Measurements from ENCODE around the gene PCDH8.

PCDH8 gene

DNA sequence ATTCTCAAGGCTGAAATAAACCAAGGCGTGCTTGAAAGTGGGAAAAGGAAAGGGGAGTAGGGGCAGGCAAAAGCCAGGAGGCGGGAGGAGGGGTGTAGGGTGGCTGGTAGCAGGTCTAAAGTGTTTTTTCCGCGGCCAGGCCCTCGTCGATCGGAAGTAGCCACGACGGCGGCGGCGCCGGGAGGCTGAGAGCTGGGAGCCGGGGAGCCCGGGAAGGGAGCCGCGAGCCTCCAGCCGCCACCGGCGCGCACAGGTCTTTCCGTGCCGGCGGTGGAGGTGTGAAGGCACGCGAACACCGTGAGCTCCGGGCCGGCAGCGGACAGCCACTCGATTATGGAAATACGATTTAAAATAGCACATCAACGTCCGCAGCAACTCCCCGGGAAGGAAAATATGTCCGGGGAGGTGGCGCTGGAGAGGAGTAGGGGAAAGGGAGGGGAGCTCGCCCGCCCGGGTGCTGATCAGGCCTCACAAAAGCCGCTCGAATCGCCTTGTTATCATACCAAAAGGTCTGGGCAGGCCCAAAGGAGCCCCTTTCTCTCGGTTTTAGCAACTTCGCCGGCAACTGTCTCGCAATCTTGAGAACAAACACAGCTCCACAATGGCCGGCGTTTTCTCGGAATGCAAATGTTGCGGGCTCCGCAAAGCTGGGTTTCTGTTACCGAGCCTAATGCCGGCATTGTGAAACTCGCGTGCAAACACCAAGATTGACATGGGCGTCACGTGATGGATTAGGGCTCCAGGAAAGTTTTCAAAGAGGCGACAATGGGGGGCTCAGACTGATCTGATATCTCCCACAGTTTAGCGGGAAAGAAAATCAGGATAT is 2.9 kb upstream of the PCDH8 start:
- no peak for DNase-seq (ENCODE audit: low read depth)

DNA sequence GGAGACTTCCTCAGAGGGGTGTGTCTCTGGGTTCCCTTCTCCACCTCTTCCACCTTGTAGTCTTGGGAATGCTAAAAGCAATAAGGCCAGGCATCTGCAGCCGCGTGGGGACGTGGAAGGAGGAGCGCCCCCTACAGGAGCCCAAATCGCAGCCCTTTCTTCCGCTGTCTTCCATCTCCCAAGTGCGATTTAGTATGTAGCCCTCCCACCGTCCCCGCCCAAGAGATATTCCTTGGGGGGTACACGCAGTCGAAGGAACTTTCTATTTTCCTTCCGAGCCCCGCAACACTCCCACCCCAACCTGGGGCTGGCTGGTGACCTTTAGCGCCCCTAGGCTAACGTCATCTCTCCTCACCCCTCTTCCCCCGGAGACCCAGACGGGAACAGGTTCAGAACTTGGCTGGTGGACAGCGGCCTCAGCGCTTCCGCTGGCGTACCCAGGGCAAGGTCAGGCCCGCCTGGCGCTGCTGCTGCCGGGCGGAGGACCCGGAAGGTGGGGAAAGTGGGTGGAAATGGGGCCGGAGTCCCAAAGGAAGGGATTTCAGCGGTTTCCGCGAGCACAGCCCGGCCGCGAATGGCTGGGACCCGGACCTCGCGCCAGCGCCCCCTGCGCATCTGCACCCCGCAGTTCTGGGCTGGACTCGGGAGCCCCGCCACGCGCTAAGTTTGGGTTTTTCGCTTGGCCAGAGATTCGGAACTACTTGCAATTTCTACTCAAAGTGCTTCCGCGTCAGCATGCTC is 2.1 kb upstream of the PCDH8 start:
- no peak for DNase-seq (ENCODE audit: low read depth)

DNA sequence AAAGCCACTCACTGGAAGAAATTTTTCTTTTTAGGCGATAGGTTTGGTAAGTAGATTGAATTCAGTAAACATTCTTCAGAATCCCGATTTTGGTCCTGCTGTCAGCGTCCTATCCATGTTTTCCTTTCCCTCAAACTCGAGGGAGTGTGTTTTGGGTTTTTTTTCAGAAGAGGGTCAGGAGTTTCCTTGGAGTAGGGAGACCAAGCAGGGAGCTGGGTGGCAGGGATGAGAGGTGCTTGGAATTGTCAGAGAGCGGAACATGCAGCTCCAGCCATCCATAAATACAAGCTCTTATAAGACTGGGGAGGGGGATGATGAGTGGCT is 1.6 kb upstream of the PCDH8 start:
- no peak for DNase-seq (ENCODE audit: low read depth)

DNA sequence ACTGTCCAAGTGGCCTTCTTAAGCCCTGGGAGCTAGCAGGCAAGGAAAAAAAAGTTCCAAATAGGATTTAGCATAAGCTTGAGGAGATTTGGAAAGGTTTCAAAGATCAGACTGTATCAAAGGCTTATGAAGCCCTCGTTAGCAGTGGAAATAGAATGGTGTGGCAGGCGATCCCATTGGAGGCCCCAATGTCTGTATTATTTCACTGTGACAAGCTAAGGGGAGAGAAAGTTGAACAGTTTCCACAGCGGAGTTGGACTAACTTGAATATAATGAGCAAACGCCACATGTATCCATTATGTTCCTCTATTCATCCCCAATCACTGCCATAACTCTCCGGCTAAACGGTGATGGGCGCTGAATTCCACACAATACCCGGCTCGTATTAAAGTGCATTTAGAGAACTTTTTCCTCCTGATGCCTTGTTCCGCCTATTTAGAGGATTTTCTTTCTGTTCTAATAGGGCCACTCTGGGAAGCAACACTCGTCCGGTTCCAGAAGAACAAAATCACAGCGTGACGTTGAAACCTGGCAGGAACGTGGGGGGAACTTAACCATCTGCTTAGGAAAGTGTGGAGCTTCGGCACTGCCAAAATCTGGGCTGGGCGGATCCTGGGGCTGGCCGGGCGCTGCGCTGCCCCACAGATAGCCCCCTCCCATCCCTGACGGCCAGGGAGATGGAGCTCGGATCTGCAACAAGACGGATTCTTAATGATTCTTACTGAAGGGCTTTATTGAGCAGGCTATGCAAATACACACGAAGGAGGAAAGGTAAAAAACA is 1.0 kb upstream of the PCDH8 start:
- DNase-seq (ENCODE audit: low read depth): no peak

DNA sequence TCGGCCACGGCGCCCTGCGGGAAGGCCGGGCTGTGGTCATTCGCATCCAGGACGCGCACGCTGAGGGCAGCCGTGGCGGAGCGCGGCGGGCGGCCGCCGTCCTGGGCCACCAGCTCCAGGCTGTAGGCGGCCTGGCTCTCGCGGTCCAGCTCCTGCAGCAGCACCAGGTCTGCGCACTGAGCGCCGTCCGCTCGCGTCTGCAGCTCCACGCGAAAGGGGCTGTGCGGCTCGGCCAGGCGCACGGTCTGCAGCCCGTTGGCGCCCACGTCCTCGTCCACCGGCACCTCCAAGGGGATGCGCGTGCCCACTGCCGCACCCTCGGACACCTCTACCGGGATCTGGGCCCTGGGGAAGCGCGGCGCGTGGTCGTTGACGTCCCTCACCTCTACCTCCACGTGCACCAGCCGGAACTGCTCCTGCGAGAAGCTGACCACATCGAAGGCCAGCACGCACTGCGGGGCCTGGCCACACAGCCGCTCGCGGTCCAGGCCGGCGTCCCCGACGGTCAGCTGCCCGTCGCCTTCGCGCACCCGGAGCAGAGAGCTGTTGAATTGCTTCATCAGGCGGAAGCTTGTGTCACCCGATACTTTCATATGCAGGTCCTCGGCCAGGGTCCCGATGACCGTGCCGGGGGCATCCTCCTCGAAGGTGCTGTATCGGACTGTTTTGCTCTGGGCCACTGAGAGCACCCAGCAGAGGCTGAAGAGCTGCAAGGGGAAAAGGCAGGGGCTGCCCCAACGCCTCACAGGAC is 583 bp downstream of the PCDH8 start:
- DNase-seq (ENCODE audit: low read depth): no peak

DNA sequence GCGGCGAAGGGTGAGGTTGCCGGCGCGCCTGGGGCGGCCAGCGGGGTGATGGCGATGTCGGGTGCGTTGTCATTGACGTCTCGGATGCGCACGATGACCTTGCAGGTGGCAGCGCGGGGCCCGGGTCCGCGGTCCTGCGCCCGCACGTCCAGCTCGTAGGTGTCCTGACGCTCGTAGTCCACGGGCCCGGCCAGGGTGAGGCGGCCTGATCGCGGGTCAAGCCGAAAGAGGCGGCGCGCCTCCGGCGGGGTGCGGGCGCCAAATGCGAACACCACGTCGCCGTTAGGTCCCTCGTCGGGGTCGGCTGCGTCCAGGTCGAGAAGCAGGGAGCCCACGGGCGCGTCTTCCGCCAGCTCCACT is 1.1 kb downstream of the PCDH8 start:
- DNase-seq (ENCODE audit: low read depth): no peak

DNA sequence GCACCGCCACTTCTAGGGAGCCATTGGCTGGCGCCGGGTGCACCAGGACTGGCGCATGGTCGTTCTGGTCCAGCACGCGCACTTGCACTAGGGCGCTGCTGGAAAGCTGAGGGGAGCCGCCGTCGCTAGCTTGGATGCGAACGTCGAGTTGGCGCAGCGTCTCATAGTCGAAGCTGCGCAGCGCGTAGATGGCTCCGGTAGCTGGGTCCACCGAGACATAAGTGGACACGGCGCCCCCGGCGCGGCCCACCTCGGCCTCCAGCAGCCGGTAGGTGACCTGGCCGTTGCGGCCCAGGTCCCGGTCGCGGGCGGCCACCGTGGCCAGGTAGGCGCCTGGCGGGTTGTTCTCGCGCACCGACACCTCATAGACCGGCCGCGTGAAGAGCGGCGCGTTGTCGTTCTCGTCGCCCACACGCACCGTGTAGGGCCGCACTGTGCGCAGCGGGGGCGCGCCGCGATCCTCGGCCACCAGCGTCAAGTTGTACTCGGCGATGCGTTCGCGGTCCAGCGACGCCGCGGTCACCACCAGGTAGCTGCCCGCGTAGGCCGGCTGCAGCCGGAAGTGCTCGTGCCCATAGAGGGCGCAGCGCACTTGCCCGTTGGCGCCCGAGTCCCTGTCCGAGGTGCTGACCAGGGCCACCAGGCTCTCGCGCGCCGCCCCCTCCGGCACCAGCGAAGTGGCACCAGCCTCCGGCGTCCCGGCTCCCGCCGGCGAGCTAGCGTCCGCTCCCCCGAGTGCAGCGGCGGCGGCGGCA is 1.7 kb downstream of the PCDH8 start:
- DNase-seq (ENCODE audit: low read depth): no peak

DNA sequence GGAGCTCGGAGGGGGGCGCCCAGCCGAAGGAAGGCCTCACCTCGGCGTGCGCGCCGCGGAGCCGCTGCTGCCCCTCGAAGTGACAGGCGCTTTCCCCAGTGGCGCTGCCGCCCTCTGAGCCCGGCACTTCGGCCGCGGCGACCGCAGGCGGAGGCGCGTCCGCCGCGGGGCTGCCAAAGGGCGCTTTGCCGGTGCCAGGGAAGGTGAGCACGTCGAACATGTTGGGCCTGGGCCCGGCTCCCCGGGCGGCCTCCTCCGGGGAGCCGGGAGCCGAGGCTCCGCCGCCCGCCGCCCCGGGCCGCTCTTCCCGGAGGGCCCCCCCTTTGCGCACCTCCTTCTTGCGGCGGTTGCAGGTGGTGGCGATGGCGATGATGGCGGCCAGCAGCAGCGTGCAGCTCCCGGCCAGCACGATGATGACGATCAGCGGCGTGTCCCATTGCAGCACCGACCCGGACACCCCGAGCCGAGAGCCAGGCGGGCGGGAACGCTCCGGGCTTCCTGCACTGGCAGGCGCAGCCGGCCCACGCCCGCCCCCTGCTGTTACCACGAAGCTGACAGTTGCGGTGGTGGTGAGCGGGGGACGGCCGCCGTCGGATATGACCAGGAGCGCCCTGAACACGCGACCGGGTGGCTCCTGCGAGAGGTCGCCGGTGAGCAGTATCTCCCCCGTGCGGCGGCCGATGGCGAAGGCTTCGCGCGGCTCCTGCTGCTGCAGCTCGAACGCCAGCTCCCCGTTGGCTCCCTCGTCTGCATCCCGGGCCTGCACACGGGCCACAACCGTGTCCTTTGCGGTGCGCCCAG is 2.5 kb downstream of the PCDH8 start:
- no peak for DNase-seq (ENCODE audit: low read depth)

DNA sequence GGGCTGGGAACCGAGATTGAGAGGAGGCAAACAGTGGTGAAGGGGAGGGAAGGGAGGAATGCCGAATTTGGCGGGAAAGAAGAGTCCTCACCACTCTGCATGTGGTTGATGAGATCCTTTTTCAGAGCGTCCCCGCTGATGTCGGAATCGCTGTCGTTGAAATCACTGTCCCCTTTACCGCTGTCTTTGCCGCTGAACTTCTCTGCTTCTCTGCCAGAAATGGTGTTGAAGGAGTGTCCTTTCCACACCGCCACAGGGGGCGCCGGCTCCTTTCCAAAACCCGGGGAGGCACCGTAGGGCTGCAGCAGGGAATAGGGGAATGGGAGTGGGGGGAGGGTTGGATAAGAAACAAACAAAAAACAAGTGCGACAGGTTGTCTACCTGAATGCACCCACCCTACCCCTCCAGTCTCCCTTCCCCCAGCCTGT is 3.1 kb downstream of the PCDH8 start:
- DNase-seq (ENCODE audit: low read depth): no peak

DNA sequence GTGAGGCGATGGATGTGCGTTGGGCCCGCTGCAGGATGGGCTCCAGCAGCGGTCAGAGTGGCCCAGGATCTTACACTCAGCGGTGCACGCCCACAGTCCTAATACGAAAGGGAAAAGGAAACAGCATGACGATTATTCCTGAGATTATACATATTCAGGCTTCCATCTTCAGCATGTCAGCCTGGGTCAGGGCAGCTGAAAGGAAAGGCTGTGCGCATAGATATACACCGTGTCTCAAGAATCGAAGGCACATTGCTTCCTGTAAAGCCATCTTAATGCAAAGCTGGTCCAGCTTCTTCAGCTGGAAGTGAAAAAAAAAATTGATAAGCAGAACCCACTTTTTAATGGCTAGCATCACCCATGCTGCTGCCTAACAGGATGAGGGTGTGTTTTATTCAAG is 3.6 kb downstream of the PCDH8 start:
- no peak for DNase-seq (ENCODE audit: low read depth)

DNA sequence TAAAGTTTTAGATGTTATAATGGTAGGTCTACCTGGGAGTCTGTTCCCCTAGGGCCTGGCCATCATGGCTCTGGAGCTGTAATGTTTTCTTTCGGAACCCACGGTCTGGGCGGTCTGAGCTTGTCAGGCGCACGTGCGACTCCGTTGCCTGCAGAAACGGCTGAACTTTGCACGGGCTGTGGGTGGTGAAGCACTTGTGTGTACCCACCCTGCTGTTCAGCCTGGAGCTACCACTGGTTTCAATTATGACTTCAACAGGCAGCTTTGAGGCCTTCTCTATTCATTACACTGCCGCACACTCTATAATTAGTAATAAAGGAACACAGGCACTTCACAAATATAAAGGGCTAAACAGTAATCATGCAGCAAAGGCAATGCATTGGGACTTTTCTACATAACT is 6.0 kb downstream of the PCDH8 start:
- DNase-seq (ENCODE audit: low read depth): no peak

DNA sequence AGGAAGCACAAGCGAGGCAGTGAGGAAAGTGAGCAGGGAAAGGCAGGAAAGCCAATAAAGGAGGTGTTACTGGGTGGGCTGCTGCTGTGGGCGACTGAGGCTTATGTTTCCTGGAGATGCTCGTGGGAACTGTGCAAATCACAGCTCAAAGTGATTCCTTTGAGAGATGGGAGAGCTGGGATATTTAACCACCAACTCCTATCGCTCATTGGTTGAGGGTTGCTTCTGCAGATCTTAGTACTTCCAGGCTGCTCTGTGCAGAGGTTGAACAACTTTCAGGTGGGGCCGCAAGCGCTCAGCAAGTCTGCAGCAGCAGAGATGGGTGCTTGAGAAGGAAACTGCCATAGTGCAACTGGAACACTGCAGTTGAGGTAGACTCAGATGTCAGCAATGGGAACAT is 8.4 kb downstream of the PCDH8 start:
- DNase-seq (ENCODE audit: low read depth): no peak

DNA sequence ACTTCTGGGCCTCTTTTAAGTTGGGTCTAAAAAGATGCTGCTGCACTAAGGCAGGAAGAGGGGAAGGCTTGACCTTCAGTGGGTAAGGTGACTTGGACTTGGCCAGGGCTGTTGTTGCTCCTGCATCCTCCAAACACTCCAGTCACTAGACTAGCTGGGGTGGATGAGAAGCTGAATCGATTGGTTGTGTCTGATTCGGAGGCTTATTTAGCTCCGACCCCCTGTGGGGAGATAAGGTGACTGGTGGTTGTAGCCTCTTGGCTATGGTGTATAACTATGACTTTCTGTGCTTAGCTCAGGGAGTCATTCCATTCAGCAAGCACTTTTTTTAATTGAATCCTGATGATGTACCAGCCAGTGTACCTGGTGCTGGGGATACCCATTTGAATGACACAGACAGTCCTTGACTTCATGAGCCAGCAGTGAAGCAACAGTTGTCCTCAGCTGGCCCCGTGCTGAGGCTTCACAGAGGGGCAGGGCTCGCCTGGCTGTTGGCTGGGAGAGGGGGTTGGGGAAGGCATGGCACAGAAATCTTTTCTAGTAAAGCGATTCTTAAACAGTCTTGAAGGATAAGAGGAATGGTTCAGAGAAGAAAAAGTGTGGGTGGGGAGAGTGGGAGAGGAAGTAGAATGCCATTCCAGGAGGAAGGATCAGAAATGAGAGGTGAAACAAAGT is 9.9 kb downstream of the PCDH8 start:
- DNase-seq (ENCODE audit: low read depth): no peak

DNA sequence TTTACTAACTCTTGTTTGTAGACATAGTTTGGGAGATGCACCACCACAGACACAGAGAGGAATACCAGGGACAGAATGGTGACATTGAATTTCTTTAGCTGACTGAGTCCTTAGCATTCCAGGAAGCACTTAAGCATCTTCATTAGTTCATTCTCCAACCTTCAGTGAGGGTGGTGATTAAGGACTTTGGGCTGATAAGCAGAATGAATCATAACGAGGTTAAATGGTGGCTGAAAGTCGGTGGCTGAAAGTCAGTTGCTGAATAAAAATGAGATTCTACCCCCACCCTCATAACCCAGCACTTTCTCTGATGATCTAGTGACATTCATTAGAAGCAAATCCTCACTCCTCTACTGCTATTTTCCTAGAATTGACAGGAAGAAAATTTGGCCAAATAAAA is 10.6 kb downstream of the PCDH8 start:
- DNase-seq (ENCODE audit: low read depth): no peak

DNA sequence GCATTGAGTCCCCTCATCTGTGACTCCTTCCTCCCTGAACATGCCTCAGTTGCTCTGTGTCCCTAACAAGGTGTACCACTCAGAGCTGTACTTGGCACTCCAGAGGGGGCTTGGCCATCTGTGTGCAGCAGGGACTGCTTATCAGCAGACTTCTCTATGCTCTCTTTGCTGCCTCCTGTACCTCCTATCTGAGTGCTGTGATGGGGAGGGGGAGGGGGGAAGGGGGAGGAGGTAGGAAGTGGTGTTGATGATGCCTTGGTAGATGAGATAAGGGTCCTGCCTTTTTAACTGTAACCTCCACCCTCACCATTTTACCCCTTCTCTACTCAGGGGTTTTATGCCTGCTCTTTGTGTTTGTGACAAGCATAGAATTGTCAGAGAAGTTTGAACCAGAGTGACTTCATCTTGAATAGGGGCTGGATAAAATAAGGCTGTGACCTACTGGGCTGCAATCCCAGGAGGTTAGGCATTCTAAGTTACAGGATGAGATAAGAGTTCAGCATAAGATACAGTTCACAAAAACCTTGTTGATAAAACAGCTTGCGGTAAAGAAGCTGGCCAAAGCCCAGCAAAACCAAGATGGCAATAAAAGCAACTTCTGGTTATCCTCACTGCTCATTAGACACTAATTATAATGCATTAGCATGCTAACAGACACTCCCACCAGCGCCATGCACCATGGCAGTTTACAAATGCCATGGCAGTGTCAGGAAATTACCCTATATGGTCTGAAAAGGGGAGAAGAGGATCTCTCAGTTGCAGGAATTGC is 13.2 kb downstream of the PCDH8 start:
- DNase-seq (ENCODE audit: low read depth): no peak

DNA sequence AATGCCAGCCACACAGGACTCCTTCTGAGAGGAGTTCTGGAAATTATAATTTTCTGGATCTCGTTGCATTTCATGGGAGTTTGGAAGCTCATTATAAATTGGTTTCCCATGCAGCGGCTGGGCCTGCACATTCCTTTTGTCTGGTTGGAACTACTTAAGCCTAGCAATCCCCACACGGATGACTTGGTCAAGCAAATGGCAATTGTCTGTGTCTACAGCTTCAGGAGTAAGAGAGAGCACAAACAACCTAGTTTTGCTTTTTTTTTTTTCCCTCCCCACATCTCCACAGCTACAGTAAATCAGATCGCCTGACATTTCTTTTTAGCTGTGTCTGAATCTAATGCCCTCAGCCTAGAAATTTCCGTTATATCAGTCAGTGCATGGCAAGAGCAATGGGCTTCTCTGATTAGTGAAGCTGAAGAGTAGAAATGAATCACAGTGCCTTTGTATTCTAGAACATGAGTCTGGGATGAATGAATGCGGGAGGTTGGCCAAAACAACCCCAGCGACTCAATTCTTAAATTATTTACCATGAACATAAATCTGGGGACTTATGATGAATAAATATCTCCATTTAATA is 15.1 kb downstream of the PCDH8 start:
- DNase-seq (ENCODE audit: low read depth): no peak

DNA sequence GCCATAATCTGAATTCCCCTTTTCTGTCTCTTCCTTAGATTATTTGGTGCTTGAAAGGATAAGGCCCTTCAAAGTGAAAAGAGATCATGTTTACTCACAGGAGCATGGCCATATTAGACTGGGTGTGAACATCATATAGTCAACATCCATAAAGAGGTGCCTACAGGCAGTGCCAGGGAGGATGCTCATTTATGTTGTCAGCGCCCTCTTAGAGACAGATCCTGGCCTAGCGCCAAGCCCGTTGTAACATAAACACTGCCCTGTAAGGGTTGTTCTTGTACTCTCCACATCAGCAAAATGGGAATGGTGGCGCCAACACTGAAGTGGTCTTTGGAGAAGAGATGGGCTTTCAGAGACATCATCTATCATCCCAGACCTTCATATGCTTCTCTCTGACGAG is 16.1 kb downstream of the PCDH8 start:
- no peak for DNase-seq (ENCODE audit: low read depth)

DNA sequence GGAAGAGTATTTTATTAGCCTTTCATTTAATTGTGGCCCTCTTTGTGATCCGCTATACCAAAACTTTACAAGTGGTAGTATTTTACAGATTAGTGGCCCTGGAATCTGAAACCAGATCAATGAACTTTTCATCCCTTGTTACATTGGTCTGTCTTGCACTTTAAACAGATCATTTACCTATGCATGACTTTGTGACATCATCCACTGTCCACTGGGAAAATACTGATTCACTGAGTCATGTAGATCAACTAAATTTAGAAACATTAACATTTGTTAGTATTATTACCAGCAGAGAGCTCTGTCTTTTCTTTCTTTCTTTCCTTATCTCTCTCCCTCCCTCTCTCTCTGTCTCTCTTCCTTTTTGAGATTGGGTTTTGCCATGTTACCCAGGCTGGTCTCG is 17.5 kb downstream of the PCDH8 start:
- DNase-seq (ENCODE audit: low read depth): no peak

DNA sequence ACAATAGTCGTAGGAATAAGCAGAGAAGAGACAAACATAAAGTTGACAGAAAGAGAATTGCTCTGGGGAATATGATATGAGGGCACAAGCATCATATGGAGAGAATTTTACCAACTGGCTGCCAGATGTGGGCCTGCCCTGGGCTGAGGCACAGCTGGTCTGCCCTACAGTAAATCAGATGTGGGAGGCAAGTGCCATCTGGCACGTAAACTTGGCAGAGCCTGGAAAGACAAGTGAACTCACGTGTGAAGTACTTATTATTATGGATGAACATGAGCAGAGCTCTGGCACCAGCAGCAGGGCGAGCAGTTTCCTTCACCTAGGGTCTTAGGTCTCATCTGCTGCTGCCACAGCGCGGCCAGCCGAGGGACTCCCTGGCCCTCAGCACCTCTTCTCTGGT is 20.6 kb downstream of the PCDH8 start:
- DNase-seq (ENCODE audit: low read depth): no peak
